ENCODE measurements around the gene PRORP.
A peak's percentile ranks its signal among the peaks of the same experiment; 100 is the strongest.
"Not testable (repeated sequence)": the region's sequence is repeated elsewhere in the genome, so short reads cannot be mapped to it uniquely, and the experiment has no call there.

The PRORP gene

GRCh38 chr14:35121887-35122695 lies at the start of gene PRORP, which contains the start of gene PPP2R3C:
Gene PRORP, plus strand, starts transcription at chr14:35122552. Its CDS starts 694 bp downstream, at chr14:35123246.
Gene PPP2R3C, minus strand, starts transcription at chr14:35121990. Its CDS starts 31 bp downstream, at chr14:35121959.
- peak; percentile 64 to 87 (median 74) for DNase-seq (ENCODE audit: low read depth in 2 of 3, low spot score in 2 of 3)

DNA sequence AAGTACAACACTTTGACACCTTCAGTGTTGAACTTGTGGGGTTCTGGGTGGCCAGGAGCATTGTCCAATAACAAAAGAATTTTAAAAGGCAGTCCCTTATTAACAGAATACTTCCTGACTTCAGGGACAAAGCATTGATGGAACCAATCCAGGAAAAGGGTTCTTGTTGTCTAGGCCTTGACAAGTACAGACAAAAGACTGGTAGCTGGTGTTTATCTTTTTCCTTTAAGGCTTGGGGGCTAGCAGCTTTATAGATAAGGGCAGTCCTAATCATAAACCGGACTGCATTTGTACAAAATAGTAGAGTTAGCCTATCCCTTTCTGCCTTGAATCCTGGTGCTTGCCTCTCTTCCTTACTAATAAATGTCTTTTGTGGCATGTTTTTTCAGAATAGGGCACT lies 48.9 kb upstream of the PRORP start:
- DNase-seq (ENCODE audit: low read depth in 2 of 3, low spot score in 2 of 3) = no peak

GRCh38 chr14:35078082-35078481 lies 44.3 kb upstream of the PRORP start:
- no peak for DNase-seq (ENCODE audit: low read depth in 2 of 3, low spot score in 2 of 3)

- DNase-seq (ENCODE audit: low read depth in 2 of 3, low spot score in 2 of 3) = no peak
These were observed 42.6 kb upstream of the PRORP start for GRCh38 chr14:35079742-35080141.

DNA sequence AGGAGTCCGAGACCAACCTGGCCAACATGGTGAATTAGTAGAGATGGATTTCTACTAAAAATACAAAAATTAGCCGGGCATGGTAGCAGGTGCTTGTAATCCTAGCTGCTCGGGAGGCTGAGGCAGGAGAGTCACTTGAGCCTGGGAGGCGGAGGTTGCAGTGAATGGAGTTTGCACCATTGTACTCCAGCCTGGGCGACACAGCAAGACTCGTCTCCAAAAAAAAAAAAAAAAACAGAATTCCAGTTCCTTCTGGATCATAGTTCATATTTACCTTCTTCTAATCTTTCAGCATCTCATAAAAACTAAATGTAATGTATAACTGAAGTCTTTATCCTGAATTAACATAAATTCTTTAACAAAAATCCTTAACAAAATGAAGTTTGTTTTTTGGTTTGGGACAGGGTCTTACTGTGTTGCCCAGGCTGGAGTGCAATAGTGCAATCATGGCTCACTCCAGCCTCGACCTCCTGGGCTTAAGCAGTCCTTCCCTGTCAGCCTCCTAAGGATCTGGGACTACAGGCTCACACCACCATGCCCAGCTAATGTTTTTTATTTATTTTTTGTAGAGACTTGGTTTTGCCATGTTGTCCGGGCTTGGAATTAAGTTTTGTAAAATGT lies 38.7 kb upstream of the PRORP start:
- no peak for DNase-seq (ENCODE audit: low read depth in 2 of 3, low spot score in 2 of 3)

DNA sequence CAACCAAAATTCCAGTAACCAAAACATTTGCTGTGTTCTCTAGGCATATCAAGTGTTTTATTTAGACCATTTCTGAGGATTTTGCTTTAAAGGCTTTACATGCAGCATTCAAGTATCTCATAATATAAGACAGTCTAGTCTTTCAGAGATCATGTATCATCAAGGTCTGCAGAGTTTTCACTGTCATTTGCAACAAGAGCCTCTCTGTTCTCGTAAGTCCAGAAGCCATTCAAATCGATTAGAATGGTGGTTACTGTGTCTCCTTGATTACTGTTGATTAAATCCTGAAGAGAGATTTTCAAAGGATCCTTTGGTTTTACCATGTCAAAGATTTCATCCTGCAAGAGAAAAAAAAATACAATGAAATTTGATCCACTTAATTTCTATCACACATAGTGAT lies 36.9 kb upstream of the PRORP start:
- DNase-seq (ENCODE audit: low read depth in 2 of 3, low spot score in 2 of 3) = no peak

- no peak for DNase-seq (ENCODE audit: low read depth in 2 of 3, low spot score in 2 of 3)
These were observed 33.8 kb upstream of the PRORP start for GRCh38 chr14:35088514-35088913.

DNA sequence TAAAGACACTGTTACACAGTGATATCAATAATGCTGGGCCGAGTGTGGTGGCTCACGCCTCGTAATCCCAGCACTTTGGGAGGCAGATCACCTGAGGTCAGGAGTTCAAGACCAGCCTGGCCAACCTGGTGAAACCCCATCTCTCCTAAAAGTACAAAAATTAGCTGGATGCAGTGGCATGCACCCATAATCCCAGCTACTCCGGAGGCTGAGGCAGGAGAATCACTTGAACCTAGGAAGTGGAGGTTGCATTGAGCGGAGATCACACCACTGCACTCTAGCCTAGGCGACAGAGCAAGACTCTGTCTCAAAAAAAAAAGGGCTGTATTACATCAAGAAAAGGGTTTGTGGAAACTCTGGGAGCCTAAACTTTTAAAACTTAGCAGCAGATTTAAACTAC lies 27.7 kb upstream of the PRORP start:
- not testable (repeated sequence) for DNase-seq (ENCODE audit: low read depth in 2 of 3, low spot score in 2 of 3)

DNA sequence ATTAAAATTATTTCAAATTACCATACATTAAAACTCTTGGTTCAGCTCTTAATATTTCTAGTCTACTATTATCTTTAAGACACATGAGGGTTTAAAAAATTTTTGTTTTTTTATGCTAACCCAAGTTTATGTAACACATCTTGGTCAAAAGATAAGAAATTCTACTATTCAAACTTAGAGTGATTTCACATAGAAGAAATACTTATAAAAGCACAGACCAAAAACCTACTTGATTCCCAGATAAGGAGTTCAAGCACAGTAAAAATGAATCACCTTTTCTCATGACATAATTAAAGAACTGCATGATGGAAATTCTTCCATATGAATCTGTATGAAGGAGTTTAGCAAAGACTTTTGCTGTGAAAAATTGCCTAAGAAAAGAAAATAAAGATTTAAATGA lies 14.5 kb upstream of the PRORP start:
- DNase-seq (ENCODE audit: low read depth in 2 of 3, low spot score in 2 of 3) = no peak

DNA sequence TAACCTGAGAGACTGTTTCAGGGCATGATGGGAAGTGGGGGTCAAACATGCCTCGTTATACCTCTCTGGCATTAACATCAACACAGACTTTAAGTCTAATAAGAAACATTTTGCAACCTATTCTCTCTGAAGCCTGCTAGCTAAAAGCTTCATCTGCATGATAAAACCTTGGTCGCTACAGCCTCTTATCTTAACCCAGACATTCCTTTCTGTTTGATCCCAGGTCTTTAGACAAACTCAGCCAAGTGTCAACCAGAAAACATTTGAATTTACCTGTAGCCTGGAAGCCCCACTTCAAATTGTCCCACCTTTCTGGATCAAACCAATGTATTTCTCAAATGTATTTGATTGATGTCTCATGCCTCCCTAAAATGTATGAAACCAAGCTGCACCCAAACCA lies 9.7 kb upstream of the PRORP start:
- no peak for DNase-seq (ENCODE audit: low read depth in 2 of 3, low spot score in 2 of 3)

- no peak for DNase-seq (ENCODE audit: low read depth in 2 of 3, low spot score in 2 of 3)
These were observed 8.9 kb upstream of the PRORP start for GRCh38 chr14:35113308-35113950.

- DNase-seq (ENCODE audit: low read depth in 2 of 3, low spot score in 2 of 3) = no peak
These were observed 8.3 kb upstream of the PRORP start for GRCh38 chr14:35114036-35114435.

GRCh38 chr14:35116242-35116641 lies 6.1 kb upstream of the PRORP start:
- no peak for DNase-seq (ENCODE audit: low read depth in 2 of 3, low spot score in 2 of 3)

- DNase-seq (ENCODE audit: low read depth in 2 of 3, low spot score in 2 of 3) = no peak
These were observed 5.2 kb upstream of the PRORP start for GRCh38 chr14:35117112-35117511.

- DNase-seq (ENCODE audit: low read depth in 2 of 3, low spot score in 2 of 3) = no peak
These were observed 1.1 kb upstream of the PRORP start for GRCh38 chr14:35121026-35121886.

GRCh38 chr14:35122696-35123387 lies 490 bp downstream of the PRORP start:
- DNase-seq (ENCODE audit: low read depth in 2 of 3, low spot score in 2 of 3) = no peak

DNA sequence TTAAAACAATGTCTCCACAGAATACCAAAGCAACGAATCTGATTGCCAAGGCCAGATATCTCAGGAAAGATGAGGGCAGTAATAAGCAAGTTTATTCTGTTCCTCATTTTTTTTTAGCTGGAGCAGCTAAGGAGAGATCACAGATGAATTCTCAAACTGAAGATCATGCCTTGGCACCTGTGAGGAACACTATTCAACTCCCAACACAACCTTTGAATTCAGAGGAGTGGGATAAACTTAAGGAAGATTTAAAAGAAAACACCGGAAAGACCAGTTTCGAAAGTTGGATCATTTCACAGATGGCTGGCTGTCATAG lies 994 bp downstream of the PRORP start:
- DNase-seq (ENCODE audit: low read depth in 2 of 3, low spot score in 2 of 3) = no peak

- DNase-seq (ENCODE audit: low read depth in 2 of 3, low spot score in 2 of 3) = no peak
These were observed 1.8 kb downstream of the PRORP start for GRCh38 chr14:35124127-35124526.

DNA sequence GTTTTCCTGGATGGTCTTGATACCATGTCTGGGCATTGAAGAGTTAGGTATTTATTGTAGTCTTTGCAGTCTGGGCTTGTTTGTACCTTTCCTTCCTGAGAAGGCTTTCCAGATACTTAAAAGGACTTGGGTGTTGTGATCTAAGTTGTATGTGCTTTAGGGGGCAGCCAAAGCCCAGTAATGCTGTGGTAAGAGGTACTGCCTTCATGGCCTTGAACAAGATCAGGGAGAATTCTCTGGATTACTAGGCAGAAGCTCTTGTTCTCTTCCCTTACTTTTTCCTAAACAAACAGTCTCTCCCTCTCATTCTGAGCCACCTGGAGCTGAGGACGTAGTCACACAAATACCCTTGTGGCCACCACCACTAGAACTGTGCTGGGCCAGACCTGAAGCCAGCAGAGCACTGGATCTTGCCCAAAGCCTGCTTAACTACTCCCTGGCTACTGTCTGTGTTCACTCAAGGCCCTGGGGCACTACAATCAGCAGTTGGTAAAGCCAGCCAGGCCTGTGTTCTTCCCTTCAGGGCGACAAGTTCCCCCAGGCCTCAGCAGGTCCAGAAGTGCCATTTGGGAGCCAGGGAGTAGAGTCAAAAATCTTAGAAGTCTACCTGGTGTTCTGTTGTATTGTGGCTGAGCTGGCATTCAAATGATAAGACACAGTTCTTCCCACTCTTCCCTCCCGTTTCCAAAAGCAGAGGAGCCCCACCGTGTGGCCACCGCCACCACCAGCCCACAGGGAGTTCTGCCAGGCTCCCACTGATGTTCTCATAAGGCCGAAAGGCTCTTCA lies 11.4 kb downstream of the PRORP start:
- no peak for DNase-seq (ENCODE audit: low read depth in 2 of 3, low spot score in 2 of 3)

All from activated CD8-positive, alpha-beta memory T cell treated with anti-CD3 and anti-CD28 coated beads for 48 hours (primary cell).